BE2C (cell line): ENCODE data around the gene FAF1.
"Not testable (repeated sequence)": the region's sequence is repeated elsewhere in the genome, so short reads cannot be mapped to it uniquely, and the experiment has no call there.

ENCODE experiments used
- DNase-seq: peaks from one replicate; pipeline ENCODE4 v3.0.0-alpha.2; 2020
- H3K27me3 ChIP-seq: fragments of 250-450 bp; sonication (Bioruptor Pico); 2 replicates; pipeline ENCODE4 v1.5.1; 2020; ENCODE audit warnings: mild to moderate bottlenecking
- H3K36me3 ChIP-seq: fragments of 250-450 bp; sonication (Bioruptor Pico); 2 replicates; pipeline ENCODE4 v1.5.1; 2020; ENCODE audit warnings: mild to moderate bottlenecking
- H3K4me1 ChIP-seq: fragments of 250-450 bp; sonication (Bioruptor Pico); 2 replicates; pipeline ENCODE4 v1.5.1; 2020
- H3K4me3 ChIP-seq: 2 replicates; pipeline ENCODE4 v1.5.1; 2011; ENCODE audit warnings: low read depth, low read length
- H3K9me3 ChIP-seq: fragments of 250-450 bp; sonication (Bioruptor Pico); 2 replicates; pipeline ENCODE4 v1.5.1; 2020
- TF ChIP-seq, protein P1 (sequence below): IDR thresholded peaks from 2 replicates; pipeline ENCODE4 v1.5.1; 2012; ENCODE audit warnings: mild to moderate bottlenecking, low read depth, low read length

FAF1 gene

DNA sequence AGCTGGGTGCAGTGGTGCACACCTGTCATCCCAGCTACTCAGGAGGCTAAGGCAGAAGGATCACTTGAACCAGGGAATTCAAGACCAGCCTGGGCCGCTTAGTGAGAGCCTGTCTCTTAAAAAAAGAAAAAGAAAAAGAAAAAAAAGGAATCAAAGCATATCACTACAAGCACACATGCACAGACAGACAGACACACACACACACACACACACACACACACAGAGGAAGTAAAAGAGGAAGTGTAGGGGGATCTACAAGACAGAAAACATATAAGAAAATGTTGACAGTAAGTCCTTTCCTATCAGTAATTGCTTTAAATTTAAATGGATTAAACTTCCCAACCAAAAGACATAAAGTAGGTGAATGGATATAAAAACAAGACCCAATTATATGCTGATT is 180.3 kb downstream of the FAF1 start:
- H3K27me3 ChIP-seq = no peaks in the 10 kb centered on the region
- H3K36me3 ChIP-seq = no peaks in the 10 kb centered on the region
- TF ChIP-seq, protein P1, sequence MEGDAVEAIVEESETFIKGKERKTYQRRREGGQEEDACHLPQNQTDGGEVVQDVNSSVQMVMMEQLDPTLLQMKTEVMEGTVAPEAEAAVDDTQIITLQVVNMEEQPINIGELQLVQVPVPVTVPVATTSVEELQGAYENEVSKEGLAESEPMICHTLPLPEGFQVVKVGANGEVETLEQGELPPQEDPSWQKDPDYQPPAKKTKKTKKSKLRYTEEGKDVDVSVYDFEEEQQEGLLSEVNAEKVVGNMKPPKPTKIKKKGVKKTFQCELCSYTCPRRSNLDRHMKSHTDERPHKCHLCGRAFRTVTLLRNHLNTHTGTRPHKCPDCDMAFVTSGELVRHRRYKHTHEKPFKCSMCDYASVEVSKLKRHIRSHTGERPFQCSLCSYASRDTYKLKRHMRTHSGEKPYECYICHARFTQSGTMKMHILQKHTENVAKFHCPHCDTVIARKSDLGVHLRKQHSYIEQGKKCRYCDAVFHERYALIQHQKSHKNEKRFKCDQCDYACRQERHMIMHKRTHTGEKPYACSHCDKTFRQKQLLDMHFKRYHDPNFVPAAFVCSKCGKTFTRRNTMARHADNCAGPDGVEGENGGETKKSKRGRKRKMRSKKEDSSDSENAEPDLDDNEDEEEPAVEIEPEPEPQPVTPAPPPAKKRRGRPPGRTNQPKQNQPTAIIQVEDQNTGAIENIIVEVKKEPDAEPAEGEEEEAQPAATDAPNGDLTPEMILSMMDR = no peak
- no peak overlapping the region for H3K4me3 ChIP-seq
- H3K9me3 ChIP-seq = no peaks in the 10 kb centered on the region
- DNase-seq = no peak
- no peaks in the 10 kb centered on the region for H3K4me1 ChIP-seq

DNA sequence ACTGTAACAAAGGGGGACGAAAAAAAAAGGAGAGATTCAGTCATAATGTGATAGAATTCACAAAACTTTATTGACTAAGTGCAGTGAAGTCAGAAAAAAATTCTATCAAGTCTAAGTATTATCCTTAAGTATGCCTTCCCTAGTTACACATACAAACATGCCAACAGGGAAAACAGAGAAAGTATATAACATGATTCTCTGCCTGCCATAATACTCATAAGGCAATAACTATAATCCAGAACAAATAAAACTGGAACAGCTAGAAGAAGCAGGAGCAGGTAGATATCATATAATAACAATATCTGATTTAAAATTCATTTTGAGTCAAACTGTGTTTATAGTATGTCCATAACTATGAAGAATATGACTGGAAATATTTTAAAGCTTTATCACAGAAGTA is 184.3 kb downstream of the FAF1 start:
- H3K4me1 ChIP-seq = no peaks in the 10 kb centered on the region
- TF ChIP-seq, protein P1 = no peak
- no peaks in the 10 kb centered on the region for H3K36me3 ChIP-seq
- H3K4me3 ChIP-seq = no peak overlapping the region
- no peak for DNase-seq
- H3K27me3 ChIP-seq = no peaks in the 10 kb centered on the region
- no peaks in the 10 kb centered on the region for H3K9me3 ChIP-seq

DNA sequence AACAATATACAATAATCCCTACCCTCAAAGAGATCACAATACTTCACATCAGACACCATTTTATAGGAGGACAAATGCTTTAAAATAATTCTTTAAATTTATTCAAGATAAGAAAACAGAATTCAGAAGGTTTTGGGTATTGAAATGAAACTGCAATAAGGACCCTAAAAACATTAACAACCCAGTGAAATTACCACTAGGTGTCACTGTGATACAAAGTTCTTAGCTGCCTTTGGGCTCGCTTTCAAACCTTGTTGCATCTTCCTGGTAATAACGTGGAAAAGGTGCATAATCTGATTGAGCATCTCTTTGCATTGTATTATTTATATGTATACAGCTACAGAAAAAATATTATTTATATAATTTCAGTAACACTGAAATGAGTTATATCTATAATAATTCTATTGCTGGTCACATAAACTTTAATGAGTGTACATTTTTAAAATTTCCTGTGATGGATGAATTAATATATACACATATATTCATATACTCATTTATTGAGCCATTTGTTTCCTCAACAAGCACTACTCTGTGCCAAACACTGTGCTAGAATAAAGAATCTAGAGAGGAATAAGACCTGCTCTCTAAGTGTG is 185.2 kb downstream of the FAF1 start:
- TF ChIP-seq, protein P1 = peak; percentile 61
- DNase-seq = peak; percentile 7
- H3K4me3 ChIP-seq = no peak overlapping the region
- H3K9me3 ChIP-seq = no peaks in the 10 kb centered on the region
- no peaks in the 10 kb centered on the region for H3K4me1 ChIP-seq
- H3K36me3 ChIP-seq = no peaks in the 10 kb centered on the region
- H3K27me3 ChIP-seq = no peaks in the 10 kb centered on the region

DNA sequence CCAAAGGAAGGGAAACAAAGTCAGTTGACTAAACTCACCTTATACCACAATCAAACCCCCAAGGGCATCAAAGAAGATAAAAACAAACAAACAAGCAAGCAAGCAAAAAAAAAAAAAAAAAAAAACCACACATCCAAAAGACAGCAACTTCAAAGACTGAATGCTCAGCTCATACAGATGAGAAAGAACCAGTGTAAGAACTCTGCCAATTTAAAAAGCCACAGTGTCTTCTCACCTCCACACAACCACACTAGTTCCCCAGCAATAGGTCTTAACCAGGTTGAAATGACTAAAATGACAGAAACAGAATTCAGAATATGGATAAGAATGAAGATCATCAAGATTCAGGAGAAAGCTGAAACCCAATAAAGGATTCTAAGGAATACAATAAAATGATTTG is 193.4 kb downstream of the FAF1 start:
- TF ChIP-seq, protein P1 = no peak
- no peak for DNase-seq
- no peaks in the 10 kb centered on the region for H3K9me3 ChIP-seq
- H3K27me3 ChIP-seq = no peaks in the 10 kb centered on the region
- no peaks in the 10 kb centered on the region for H3K4me1 ChIP-seq
- H3K4me3 ChIP-seq = no peak overlapping the region
- no peaks in the 10 kb centered on the region for H3K36me3 ChIP-seq

DNA sequence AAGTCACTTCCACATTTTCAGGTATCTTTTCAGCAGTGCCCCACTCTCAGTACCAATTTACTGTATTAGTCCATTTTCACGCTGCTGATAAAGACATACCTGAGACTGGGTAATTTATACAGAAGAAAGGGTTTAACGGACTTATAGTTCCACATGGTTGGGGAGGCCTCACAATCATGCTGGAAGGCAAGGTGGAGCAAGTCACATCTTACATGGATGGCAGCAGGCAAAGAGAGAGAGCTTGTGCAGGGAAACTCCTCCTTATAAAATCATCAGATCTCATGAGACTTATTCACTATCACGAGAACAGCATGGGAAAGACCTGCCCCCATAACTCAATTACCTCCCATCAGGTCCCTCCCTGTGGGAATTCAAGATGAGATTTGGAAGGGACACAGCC is 203.5 kb downstream of the FAF1 start:
- H3K4me1 ChIP-seq, H3K27me3 ChIP-seq, DNase-seq, H3K4me3 ChIP-seq, H3K9me3 ChIP-seq, H3K36me3 ChIP-seq: not testable (repeated sequence)

DNA sequence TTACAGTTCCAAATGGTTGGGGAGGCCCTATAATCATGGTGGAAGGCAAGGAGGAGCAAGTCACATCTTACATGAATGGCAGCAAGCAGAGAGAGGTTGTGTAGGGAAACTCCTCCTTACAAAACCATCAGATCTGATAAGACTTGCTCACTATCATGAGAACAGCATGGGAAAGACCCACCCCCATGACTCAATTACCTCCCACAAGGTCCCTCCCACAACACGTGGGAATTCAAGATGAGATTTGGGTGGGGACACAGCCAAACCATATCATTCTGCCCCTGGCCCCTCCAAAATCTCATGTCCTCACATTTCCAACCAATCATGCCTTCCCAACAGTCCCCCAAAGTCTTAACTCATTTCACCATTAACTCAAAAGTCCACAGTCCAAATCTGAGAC is 205.3 kb downstream of the FAF1 start:
- H3K4me1 ChIP-seq, DNase-seq, H3K27me3 ChIP-seq, H3K9me3 ChIP-seq, H3K36me3 ChIP-seq, H3K4me3 ChIP-seq: not testable (repeated sequence)

DNA sequence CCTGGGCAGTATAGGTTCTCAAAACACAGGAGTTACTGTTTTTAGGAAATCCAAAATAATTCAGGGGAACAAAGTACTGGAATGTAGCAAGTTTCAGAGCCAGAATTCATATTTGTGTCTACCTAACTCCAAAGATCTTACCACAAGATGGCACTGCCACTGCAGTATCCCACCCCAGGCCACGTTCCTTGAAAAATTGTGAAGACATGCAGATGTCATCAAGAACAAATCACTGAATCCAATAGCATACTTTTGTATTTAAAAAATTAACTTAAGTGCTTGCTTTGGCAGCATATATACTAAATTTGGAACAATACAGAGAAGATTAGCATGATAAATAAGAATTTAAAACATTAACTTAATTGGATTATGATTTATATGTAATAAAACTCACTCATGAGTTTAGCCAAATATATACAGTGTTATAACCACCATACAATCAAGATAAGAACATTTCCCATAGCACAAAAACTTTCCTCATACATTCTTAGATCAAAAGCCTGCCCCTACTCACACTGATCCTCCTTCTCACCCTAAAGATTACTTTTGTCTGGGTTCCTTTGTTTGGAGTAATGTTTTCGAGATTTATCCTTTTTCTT is 209.9 kb downstream of the FAF1 start:
- Histone ChIP-seq H3K4me3 (no peak overlapping the region), H3K27me3 (no peaks in the 10 kb centered on the region), H3K36me3 (no peaks in the 10 kb centered on the region), H3K4me1 (no peaks in the 10 kb centered on the region), H3K9me3 (no peaks in the 10 kb centered on the region)
- DNase-seq = peak; percentile 19
- TF ChIP-seq, protein P1 = peak; percentile 54
